ENCODE data around the gene KLHL40.
"Not testable (repeated sequence)": the region's sequence is repeated elsewhere in the genome, so short reads cannot be mapped to it uniquely, and the experiment has no call there.

Gene KLHL40

DNA sequence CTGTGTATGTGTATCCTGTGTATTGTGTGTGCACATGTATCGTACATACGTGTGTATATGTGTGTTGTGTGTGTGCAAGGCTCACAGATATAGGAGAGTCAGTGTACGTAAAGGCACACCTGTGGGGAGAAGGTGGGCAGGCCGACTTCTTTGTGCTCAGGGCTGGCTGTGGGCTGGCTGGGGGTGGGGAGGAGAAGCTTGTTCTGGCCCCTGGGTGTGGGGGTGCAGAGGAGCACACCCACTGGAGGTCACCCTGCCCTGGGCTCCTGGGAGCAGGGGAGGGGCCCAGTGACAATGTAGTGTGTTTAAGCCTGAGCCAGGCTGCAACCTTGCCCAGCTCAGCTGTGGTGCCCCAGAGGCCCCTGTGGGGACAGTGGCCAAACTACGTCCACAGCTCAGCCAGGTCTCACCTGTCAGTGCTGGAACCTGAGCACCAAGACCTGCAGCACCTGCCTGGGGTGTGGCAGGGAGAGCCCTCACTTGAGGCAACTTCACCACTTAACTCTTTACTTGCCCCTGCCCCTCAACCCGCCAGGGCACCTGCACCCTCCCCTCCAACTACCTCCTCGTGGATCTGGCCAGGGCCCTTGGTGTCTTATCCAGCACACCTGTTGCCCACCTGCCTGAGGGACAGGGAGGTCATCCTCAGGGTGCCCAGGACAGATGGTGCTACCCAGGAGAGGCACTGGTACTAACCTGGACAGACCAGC is 19.9 kb downstream of the KLHL40 start:
- no peak for DNase-seq

DNA sequence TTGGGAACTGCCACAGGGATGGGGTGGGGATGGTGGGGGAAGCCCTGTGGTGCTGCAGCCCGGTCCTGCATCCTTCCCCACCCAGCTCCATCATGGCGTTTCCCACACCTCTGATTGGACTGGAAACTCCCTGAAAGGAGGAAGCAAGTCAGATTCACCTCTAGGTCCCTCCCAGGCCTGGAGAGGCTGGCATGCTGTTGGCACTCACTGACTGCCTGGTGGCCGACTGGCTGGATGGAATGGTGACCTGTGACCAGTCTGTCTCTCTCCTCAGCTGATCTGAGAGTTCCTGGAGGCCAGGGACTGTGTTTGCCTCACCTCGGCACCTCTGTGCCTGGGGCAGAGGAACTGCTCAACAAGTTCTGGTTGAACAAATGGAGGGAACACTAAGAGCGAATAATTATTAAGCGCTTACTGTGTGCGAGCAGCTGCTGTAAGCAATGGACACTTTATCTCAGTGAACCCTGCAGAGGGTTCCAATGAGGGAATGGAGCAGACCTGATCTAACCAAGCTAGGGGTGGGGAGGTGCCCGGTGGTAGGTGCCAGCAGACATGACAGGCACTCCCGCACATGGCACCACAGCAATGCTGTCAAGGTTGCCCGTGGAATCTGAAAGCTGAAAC is 20.7 kb downstream of the KLHL40 start:
- no peak for DNase-seq

DNA sequence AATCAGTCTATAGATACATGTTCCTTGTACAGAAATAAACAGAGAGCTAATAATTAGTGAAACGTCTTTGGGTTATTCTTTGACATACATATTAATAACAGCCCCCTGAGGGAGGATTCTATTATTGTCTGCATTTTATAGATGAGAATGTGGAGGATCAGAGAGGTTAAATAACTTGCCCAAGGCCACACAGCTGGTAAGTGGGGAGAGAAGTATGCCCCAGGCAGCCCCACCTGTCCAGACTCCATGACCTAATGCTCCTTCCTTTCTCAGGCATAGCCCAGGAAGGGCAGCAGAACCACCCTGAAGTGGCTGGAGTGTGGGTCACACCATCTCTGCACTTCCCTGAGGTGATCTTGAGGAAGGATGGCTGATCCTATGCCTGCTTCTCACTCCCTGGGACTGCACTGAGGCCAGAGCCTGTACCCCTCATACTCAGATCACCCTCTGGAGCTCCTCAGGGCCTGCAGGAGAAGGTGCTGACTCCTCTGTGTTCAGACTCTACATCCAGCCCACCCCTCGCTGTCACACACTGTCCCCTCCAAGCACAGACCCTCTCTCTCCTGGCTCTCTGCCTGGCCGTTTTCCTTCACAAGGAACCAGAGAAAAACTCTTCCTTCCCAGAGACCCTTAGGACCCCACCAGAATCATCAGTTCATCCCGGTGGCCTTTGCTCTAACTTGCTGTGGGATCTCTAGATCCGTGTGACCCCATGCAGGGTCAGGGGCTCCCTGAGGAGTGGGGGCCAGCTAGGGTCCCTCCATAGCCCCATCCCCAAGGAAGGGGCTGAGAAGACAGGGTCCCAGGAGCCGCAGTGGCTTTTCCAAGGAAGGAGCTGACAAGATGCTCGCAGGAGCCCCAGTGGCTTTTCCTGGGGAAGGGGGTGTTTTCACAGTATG is 21.6 kb downstream of the KLHL40 start:
- DNase-seq = no peak

DNA sequence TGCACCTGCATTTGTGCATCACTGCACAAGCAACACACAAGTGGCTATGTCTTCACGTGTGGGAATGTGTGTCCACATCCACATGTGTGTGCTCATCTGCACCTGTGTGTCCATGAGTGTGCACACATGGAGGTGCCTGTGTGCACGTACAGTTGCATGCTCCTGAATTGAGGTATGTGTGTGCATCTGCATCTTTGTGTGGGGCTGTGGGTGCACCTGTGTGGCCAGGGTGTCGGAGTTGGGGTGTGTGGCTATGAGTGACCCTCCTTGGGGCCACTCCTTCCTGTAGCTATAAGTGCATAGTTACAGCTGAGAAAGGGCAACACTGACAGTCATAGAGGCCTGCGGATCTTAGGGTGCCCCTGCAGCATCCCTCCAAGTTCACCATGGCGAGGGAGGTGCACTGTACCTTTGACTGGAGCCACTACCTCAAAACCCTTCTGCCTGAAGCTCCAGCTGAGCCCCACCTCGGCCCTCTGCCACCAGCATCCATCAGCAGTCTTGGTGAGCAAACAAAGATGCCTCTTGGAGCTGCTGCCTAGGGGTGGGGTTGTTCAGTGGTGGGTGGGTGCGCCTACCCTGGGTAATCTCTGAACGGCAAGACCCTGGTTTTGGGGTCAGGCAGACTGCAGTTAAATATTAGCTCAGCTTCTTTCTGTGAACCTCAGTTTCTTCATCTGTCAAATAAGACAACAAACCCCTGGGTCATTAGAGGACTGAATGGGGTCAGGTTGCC is 22.5 kb downstream of the KLHL40 start:
- no peak for DNase-seq

DNA sequence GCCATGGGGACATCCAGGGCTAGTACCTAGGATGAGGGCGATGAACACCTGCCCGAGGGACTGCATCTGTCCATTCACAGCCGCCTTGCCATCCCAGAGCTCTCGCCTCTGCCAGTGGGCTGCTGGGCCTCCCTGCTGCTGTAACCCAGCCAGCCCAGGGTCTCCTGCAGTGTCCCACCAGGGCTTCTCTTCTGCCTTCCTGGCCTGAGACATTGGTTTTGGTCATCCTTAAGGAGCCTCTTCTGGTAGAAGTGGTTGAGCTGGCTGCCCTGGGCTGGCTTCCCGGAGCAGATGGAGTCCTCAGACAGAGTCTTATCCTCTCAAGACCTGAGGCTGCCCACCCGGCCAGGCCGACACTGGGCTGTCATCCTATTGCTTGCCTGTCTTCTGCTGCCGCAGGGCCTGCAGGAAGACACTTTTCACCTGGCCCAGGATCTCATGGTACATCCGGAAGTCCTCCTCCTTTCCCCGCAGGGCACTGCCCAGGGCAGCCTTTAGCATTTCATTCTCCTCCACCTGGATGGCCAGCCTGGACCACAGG is 23.3 kb downstream of the KLHL40 start:
- DNase-seq = no peak

DNA sequence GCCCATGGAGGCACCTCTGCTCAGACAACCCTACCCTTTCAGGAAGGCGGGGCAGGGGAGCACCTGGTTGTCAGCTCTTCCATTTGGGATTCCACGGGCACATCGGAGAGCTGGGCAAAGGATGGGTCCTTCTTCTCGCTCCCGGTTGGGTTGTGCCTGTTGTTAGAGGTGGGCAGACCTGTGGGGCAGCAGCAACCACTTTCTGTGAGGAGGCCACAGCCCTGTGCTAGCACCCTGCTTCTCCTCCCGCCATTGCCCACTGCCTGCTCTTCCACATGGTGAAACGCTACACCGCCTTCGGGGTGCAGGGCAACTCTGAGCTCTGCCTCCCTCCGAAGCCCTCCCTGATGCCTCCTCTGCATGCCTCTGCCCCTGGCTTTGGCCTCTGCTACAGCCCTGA is 24.3 kb downstream of the KLHL40 start:
- DNase-seq = no peak

DNA sequence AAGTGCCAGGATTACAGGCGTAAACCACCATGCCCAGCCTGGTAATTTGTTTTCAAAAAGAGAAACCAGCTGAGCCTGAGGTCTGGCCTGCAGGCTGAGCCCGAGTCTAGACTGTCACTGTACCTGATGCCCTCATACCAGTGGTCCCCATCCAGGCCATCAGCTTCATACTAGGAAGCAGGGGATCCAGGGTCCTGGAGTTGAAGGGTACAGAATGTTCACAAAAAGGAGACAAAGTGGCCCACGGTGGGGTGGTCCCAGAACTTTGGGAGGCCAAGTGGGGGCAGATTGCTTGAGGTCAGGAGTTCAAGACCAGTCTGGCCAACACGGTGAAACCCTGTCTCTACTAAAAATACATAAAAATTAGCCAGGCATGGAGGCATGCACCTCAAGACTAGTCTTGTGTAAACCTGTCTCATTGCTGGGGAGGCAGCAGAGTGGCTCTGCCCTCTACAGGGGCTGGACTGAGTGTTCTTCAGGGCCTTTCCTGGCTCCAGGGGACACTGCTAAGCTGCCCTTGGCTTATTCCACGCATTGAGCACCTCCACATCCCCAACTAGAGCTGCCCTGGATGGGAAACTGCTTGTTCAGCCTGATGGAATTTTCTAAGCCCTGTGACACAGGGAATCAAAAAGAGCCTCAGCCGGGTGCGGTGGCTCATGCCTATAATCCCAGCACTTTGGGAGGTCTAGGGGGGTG is 25.1 kb downstream of the KLHL40 start:
- no peak for DNase-seq

DNA sequence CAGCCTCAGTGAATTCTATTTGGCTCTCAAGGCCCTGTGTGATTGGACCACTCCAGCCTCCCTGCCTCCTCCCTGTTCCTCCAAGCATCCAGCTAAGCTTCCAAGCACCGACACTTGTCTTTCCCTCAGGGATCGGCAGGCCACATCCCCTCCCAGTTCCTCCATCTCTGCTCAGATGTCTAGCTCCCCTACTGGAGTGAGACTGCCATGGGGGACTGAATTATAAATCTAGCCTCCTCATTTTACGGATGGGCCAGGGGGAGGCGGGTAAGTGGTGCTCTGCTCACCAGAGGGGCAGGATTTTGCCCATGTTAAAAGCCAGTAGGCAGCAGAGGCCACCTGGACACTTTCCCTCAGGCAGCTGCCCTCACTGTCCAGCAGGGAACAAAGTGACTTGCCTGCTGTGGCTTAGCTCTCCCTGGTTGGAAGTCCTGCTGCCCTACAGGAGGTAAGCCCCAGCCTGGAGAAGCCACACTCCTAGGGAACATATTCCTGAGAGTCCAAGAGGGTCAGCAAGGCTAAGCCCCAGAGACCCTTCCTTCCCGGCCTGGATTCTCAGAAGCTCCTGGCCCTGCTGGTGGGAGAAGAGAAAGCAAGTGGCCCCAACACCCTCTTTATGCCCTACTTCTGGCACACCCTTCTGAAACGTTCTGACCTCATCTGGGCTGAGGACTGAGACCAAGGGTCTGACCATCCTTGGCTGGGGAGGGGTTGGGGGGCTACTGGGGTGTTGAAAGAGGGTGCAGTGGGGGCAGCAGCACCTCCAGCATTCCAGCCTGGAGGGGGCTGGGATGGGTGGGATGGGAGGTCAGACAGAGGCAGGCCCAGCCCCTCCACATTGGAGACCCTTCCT is 26.4 kb downstream of the KLHL40 start:
- no peak for DNase-seq

DNA sequence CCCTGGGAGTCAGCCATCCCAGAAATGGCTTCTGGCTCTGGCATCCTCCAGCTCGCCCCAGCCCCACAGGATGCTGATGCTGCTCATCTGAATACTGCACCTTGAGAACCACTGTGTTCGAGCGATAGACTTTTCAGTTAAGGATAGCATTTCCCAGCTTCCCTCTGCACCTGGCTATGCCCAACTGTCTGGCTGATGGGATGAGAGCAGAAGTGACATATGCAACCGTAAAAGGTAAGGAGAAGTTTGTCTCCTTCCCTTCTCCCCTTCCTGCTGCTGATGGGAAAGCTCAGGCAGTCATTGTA is 27.0 kb downstream of the KLHL40 start:
- DNase-seq = no peak

DNA sequence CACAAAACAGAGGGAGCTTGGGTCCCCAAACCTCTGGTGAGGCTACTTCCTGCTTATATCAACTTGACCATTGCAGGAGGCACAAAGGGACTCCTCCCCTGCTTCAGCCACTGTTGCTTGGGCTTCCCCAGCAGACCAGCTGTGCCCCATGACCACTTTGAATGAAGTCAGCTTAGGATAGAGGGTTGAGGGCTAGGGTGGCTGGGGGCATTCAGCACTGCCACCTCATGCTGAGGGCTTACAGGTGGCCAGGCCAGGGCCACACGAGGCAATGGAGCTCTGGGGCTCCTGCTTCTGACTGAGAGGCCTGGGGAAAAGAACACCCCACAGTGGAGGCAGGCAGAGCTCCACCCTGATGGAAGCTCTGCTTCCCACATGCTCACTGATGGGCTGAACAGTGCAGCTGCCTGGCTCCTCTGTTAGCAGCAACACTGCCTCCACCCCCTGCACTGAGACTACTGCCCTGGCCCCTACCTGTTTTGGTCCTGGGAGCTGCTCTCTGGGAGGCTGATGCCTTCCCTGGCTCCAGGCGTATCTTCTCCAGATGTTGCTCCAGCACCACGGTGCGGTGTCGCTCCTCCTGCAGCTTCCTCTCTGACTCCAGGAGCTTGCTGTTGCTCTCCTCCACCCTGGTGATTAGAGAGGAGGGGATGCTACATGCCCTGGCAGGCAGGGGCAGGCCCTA is 27.5 kb downstream of the KLHL40 start:
- DNase-seq = no peak

DNA sequence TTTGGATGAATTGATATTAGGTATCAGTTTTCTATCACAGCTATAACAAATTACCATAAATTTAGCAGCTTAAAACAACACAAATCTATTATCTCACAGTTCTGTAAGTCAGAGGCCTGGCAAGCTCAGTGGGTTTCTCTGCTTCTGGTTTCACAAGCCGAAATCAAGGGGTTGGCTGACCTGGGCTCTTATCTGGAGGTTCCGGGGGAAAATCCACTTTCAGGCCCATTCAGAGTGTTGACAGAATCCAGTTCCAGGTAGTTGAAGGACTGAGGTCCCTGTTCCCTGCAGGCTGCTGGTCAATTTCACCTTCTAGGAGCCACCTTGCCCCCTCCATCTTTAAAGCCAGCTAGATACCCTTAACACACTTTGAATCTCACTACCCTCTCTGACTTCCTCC is 28.4 kb downstream of the KLHL40 start:
- DNase-seq = no peak

DNA sequence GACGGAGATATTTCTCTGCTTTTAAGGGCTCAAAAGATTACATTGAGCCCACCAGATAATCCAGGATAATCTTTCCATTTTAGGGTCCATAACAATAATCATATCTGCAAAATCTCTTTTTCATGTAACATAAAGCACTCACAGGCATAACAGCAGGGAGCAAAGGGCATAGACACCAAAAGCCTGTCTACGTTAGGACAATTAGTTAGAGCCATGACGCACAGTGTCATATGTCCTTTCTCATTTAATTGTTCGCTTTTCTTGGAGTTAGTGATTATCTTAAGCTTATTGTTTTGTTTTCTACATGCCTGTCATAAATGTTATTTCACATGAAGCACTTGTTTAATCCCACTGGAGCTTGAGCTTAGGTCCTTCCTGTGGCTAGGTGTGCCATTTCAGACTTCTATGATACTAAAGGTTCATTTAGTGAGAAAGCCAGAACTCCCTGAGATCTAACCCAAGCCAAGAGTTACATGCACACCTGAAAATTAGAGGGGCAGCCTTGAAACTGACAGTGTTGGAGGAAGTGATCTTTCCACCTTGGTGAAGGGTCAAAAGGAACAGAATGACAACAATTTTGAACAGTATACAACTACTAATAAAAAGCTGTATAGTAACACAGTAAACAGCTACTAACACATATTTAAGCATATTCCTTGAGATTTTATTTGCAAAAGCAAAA is 29.0 kb downstream of the KLHL40 start:
- DNase-seq = no peak

DNA sequence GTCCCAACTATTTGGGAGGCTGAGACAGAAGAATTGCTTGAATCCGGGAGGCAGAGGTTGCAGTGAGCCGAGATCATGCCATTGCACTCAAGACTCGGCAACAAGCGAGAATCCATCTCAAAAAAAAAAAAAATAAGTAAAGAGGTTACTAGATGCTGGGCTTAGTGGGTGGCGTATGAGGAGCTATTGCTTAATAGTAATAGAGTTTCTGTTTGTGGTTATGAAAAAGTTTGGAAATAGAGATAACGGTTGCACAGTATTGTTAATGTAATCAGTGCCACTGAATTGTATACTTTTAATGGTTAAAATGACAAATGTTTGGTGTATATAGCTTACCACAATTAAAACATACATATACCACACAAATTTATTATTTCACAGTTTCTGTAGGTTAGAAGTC is 32.0 kb downstream of the KLHL40 start:
- no peak for DNase-seq

DNA sequence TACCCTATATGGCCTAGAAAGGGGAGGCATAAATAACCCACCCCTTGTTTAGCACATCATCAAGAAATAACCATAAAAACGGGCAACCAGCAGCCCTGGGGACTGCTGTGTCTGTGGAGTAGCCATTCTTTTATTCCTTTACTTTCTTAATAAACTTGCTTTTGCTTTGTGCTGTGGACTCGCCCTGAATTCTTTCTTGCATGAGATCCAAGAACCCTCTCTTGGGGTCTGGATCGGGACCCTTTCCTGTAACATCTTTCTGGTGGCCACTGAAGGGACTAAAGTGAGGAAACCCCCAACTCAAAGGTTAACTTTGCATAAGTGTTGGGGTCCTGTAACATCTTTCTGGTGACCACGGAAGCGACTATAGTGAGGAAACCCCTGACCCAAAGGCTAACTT is 33.0 kb downstream of the KLHL40 start:
- no peak for DNase-seq

DNA sequence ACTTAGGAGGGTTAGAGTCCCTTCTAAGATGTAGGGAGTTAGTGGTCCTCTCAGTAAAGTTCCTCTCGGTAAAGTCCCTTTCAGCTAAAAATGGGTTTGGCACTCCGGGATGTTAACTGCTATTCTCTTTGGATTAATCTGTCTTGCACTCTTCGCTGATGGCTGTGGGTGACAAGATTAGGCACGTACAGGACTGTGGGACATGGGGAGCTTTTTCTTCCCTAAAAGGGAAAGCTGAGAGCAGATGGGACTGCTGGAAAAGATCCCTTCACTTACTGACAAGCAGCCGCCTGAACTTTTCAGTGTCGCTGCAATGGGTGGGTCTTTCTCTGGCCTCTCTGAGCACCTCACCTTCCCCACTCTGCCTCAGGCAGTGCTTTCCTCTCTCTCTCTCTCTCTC is 33.7 kb downstream of the KLHL40 start:
- DNase-seq = no peak

DNA sequence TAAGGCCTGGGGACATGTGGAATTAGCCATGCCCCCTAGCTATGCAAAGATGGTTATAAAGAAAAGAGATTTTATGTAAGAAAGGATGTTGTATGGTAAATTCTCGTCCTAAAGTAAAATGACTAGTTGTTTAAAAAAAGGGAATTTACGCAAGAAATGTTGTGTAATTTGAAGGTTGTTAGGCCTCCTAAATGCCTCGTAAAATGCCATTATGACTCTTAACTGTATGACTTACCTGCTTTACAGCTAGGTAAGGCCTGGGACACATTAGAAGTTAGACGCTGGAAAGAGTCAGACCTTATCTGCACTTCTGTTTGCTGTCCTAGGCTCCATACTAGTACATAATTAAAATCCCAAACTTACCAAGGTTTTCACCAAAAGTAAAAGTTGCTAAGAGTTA is 34.8 kb downstream of the KLHL40 start:
- DNase-seq = no peak

DNA sequence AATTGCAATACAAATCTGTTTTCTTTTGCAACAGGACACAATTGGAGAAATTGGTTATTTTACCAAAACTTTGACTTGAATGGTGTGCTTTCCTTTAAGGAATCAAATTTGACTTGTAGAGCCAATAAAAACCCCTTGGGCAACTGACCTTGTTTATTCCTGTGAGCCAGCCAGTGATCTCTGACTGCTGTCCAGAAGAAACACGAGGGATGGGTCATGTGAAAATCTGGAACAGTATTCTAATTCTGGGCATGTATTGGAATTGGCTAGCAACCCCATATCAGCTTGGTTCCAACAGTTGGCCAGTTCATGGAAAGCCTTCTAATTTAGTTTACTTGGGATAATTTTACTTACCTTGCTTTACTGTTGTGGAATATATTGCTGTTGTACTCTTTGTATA is 36.4 kb downstream of the KLHL40 start:
- no peak for DNase-seq

DNA sequence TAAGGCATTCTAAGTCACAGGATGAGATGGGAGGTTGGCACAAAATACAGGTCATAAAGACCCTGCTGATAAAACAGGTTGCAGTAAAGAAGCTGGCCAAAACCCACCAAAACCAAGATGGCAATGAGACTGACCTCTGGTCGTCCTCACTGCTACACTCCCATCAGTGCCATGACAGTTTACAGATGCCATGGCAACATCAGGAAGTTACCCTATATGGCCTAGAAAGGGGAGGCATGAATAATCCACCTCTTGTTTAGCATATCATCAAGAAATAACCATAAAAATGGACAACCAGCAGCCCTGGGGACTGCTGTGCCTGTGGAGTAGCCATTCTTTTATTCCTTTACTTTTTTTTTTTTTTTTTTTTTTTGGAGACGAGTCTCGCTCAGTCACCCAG is 37.1 kb downstream of the KLHL40 start:
- DNase-seq = not testable (repeated sequence)

DNA sequence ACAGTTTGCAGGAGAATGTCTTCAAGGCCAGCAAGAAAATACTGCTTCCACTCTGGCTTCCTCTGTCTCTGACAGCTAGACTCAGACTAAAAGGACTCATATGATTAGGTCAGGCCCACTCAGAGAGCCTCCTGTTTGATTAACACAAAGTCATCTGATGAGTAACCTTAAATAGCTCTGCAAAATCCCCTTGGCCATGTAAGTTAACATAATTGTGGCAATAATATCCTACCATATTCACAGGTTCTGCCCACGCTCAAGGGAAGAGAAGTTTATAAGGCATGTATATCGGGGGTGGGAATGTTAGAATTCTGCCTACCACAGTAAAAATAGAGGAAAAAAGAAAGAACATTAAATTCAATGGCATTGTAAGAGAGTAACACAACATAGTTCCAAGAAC is 37.9 kb downstream of the KLHL40 start:
- no peak for DNase-seq

DNA sequence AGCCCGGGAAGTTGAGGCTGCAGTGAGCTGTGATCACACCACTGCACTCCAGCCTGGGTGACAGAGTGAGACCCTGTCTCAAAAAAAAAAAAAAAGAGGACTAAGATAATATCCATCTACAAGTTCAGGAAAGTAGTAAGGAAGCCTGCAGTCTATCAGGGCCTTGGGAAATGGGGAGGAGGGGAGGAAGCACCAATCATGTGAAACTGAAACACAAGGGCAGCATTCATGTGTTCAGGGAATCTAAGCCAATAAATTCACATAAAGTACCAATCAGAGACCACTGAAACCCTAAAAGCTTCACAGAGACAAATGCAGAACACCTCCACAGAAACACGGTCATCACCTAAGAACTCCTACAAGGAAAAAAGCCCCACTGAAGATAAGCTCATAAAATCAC is 40.1 kb downstream of the KLHL40 start:
- no peak for DNase-seq
